ENCODE data around the gene ZFP36L1. TPM values are rescaled to one million over a fixed set of nuclear protein-coding genes. Genes with fewer than 3 reads are reported as not detected.
A peak's percentile ranks its signal among the peaks of the same experiment; 100 is the strongest.

Gene ZFP36L1
- total RNA-seq, 4 donors from 2014 or later: 298 to 1,137 (median 494) TPM

- TF ChIP-seq CTCF (IDR thresholded peaks at IDR 0.05) (no peak), POLR2A (IDR thresholded peaks at IDR 0.05) (no peak), EP300 (IDR thresholded peaks at IDR 0.05) (no peak)
- no peak for DNase-seq (ENCODE audit: low spot score in 2 of 2)
- peaks cover 0 to 3% (median 0%) of the 10 kb centered on the region in 3 donors for H3K36me3 ChIP-seq
- H3K4me1 ChIP-seq: peaks cover 0 to 11% (median 10%) of the 10 kb centered on the region in 4 donors
- peak overlapping the region; percentile 94 to 99 (median 96) for H3K27ac ChIP-seq
- H3K27me3 ChIP-seq: no peaks in the 10 kb centered on the region
- 52 to 57% methylated on average over 5 of the region's 5 CpGs for WGBS, 2 donors
- H3K4me3 ChIP-seq: peak overlapping the region; percentile 59 to 94 (median 62)
- H3K9me3 ChIP-seq: peaks cover 0 to 5% (median 0%) of the 10 kb centered on the region in 4 donors
These were observed 3.7 kb upstream of the ZFP36L1 start for GRCh38 chr14:68796418-68797101.

GRCh38 chr14:68795597-68796417, 2.9 kb upstream of the ZFP36L1 start:
- TF ChIP-seq EP300 (IDR thresholded peaks at IDR 0.05): peak in 1 of 2 donors; percentile 89
- peak; percentile 18 to 85 for TF ChIP-seq POLR2A (IDR thresholded peaks at IDR 0.05)
- TF ChIP-seq CTCF (IDR thresholded peaks at IDR 0.05): peak; percentile 72 to 98 (median 85)
- Histone ChIP-seq H3K4me1 (peaks cover 0 to 11% (median 10%) of the 10 kb centered on the region in 4 donors), H3K36me3 (peaks cover 0 to 10% (median 0%) of the 10 kb centered on the region in 3 donors), H3K27me3 (no peaks in the 10 kb centered on the region), H3K9me3 (no peaks in the 10 kb centered on the region), H3K4me3 (peak overlapping the region; percentile 59 to 94 (median 62)), H3K27ac (peak overlapping the region; percentile 94 to 99 (median 96))
- WGBS, 2 donors: 0 to 2% methylated on average over 39 to 68 of the region's 70 CpGs
- peak; percentile 71 to 76 for DNase-seq (ENCODE audit: low spot score in 2 of 2)

GRCh38 chr14:68794851-68795596, 2.2 kb upstream of the ZFP36L1 start:
- H3K36me3 ChIP-seq: peaks cover 0 to 18% (median 2%) of the 10 kb centered on the region in 3 donors
- H3K27me3 ChIP-seq: no peaks in the 10 kb centered on the region
- peak in 1 of 2 donors; percentile 72 for DNase-seq (ENCODE audit: low spot score in 2 of 2)
- H3K27ac ChIP-seq: peak overlapping the region; percentile 94 to 99 (median 96)
- no peaks in the 10 kb centered on the region for H3K9me3 ChIP-seq
- WGBS, 2 donors: 0 to 1% methylated on average over 30 to 35 of the region's 36 CpGs
- peak overlapping the region; percentile 59 to 94 (median 62) for H3K4me3 ChIP-seq
- peaks cover 0 to 11% (median 10%) of the 10 kb centered on the region in 4 donors for H3K4me1 ChIP-seq
- no peak for TF ChIP-seq CTCF (IDR thresholded peaks at IDR 0.05)
- TF ChIP-seq EP300 (IDR thresholded peaks at IDR 0.05): peak in 1 of 2 donors; percentile 35
- peak in 1 of 2 donors; percentile 23 for TF ChIP-seq POLR2A (IDR thresholded peaks at IDR 0.05)

GRCh38 chr14:68794130-68794850, 1.4 kb upstream of the ZFP36L1 start:
- Histone ChIP-seq H3K27ac (peak overlapping the region; percentile 94 to 99 (median 96)), H3K27me3 (no peaks in the 10 kb centered on the region), H3K36me3 (peaks cover 0 to 26% (median 10%) of the 10 kb centered on the region in 3 donors), H3K4me3 (peak overlapping the region; percentile 59 to 94 (median 62)), H3K9me3 (no peaks in the 10 kb centered on the region), H3K4me1 (peaks cover 0 to 13% (median 11%) of the 10 kb centered on the region in 4 donors)
- WGBS, 2 donors: 1% methylated on average over 39 to 41 of the region's 41 CpGs
- peak; percentile 58 to 70 for TF ChIP-seq POLR2A (IDR thresholded peaks at IDR 0.05)
- peak in 2 of 5 experiments; percentile 6 to 7 for TF ChIP-seq CTCF (IDR thresholded peaks at IDR 0.05)
- TF ChIP-seq EP300 (IDR thresholded peaks at IDR 0.05): peak in 1 of 2 donors; percentile 97
- peak; percentile 86 to 87 for DNase-seq (ENCODE audit: low spot score in 2 of 2)
